H54 (cell line): ENCODE results near the gene NFASC.

Experiments
- DNase-seq: peaks from one replicate; pipeline ENCODE4 v3.0.0; 2011; ENCODE audit warnings: low spot score, mixed read lengths; ENCODE audit not compliant: insufficient read length
- FAIRE-seq: peaks from 3 replicates; lab custom pipeline; 2011; peaks lifted over from hg19 to GRCh38; lab: Jason Lieb, UNC
- POLR2A ChIP-seq: IDR thresholded peaks from 2 replicates; pipeline ENCODE4 v1.6.1; 2011; ENCODE audit warnings: low read depth, mild to moderate bottlenecking, low read length

The NFASC gene

GRCh38 chr1:205025239-205025638 lies 154.6 kb downstream of the NFASC start:
- no peak for FAIRE-seq
- TF ChIP-seq POLR2A, result no peak
- DNase-seq, result no peak

GRCh38 chr1:205026181-205026580 lies 155.5 kb downstream of the NFASC start:
- no peak for TF ChIP-seq POLR2A
- DNase-seq (no peak), FAIRE-seq (no peak)

- DNase-seq (no peak), FAIRE-seq (no peak)
- TF ChIP-seq POLR2A, result no peak
Measured at GRCh38 chr1:205028390-205028789, 157.7 kb downstream of the NFASC start.

GRCh38 chr1:205028924-205029323 lies 158.3 kb downstream of the NFASC start:
- TF ChIP-seq POLR2A, result no peak
- DNase-seq (no peak), FAIRE-seq (no peak)

- FAIRE-seq, result no peak
- DNase-seq, result no peak
- no peak for TF ChIP-seq POLR2A
Measured at GRCh38 chr1:205030241-205030640, 159.6 kb downstream of the NFASC start.

GRCh38 chr1:205030896-205031295 lies 160.2 kb downstream of the NFASC start:
- TF ChIP-seq POLR2A, result no peak
- FAIRE-seq, result no peak
- no peak for DNase-seq

GRCh38 chr1:205032508-205032907 lies 161.8 kb downstream of the NFASC start:
- no peak for DNase-seq
- no peak for TF ChIP-seq POLR2A
- no peak for FAIRE-seq

- DNase-seq (no peak), FAIRE-seq (no peak)
- no peak for TF ChIP-seq POLR2A
Measured at GRCh38 chr1:205037539-205037938, 166.9 kb downstream of the NFASC start.

- TF ChIP-seq POLR2A, result no peak
- no peak for FAIRE-seq
Measured at GRCh38 chr1:205038132-205038786, 167.6 kb downstream of the NFASC start.

GRCh38 chr1:205041001-205041715 lies 170.5 kb downstream of the NFASC start:
- DNase-seq, result no peak
- no peak for FAIRE-seq
- TF ChIP-seq POLR2A, result no peak

More at GRCh38 chr1:205038132-205038786, 167.6 kb downstream of the NFASC start:
- DNase-seq, result no peak

GRCh38 chr1:205041998-205042910 lies 171.6 kb downstream of the NFASC start:
- DNase-seq (no peak), FAIRE-seq (no peak)
- TF ChIP-seq POLR2A, result no peak

GRCh38 chr1:205042911-205043806 lies 172.5 kb downstream of the NFASC start, which contains the start of gene CNTN2:
TSS of gene CNTN2 (plus strand) at chr1:205043212. CDS start at chr1:205053186, 9,974 bp downstream.
- DNase-seq (no peak), FAIRE-seq (no peak)
- TF ChIP-seq POLR2A, result no peak

- no peak for TF ChIP-seq POLR2A
- FAIRE-seq, result no peak
- DNase-seq, result no peak
Measured at GRCh38 chr1:205043866-205044265, 173.2 kb downstream of the NFASC start.

GRCh38 chr1:205044741-205045140 lies 174.1 kb downstream of the NFASC start:
- no peak for TF ChIP-seq POLR2A
- FAIRE-seq (no peak), DNase-seq (no peak)
